Measurements from ENCODE around the gene GAS2.

GAS2 gene

GRCh38 chr11:22829231-22830081, 163.0 kb downstream of the GAS2 start, which contains the start of gene SVIP:
SVIP (minus strand) TSS chr11:22829801; CDS start chr11:22829748, 53 bp downstream.
- Histone ChIP-seq H3K36me3 (ENCODE audit: control insufficient read depth in 2 of 2, insufficient read depth in 1 of 2, low read length in 2 of 2) (peaks cover 0 to 15% of the 10 kb centered on the region in 2 experiments; a peak in 2 of 3 replicates), H3K4me1 (ENCODE audit: control insufficient read depth, insufficient read depth, low read length) (no peaks in the 10 kb centered on the region; the same call in 1 of the 2 replicates), H3K9me3 (ENCODE audit: control insufficient read depth, insufficient read depth, low read depth, low read length) (no peaks in the 10 kb centered on the region), H3K4me3 (ENCODE audit: low read depth, low read length) (peak within 1 kb of the TSS; percentile 67), H3K27ac (ENCODE audit: extremely low read depth, low read depth, low read length) (peak within 1 kb of the TSS; percentile 47; the same call in 1 of the 2 replicates)
- POLR2A ChIA-PET = interaction anchor here (0.5 to 1.6 kb wide), 10 partner anchors 9 to 421 kb away, joined by 3 to 5 read pairs (median 3); no protein-coding TSS in a partner anchor
- CTCF ChIA-PET = interaction anchor here (0.5 to 1.8 kb wide), 16 partner anchors 8 to 1114 kb away, joined by 3 to 7 read pairs (median 4); no protein-coding TSS in a partner anchor
- TF ChIP-seq, protein P1, sequence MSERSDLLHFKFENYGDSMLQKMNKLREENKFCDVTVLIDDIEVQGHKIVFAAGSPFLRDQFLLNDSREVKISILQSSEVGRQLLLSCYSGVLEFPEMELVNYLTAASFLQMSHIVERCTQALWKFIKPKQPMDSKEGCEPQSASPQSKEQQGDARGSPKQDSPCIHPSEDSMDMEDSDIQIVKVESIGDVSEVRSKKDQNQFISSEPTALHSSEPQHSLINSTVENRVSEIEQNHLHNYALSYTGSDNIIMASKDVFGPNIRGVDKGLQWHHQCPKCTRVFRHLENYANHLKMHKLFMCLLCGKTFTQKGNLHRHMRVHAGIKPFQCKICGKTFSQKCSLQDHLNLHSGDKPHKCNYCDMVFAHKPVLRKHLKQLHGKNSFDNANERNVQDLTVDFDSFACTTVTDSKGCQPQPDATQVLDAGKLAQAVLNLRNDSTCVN (tag by site-specific recombination; optimal IDR thresholded peaks at IDR 0.05) = peak; percentile 63
- peak; percentile 67 for TF ChIP-seq KLF8 (tag by site-specific recombination; IDR thresholded peaks at IDR 0.05)
- TF ChIP-seq, protein P2, sequence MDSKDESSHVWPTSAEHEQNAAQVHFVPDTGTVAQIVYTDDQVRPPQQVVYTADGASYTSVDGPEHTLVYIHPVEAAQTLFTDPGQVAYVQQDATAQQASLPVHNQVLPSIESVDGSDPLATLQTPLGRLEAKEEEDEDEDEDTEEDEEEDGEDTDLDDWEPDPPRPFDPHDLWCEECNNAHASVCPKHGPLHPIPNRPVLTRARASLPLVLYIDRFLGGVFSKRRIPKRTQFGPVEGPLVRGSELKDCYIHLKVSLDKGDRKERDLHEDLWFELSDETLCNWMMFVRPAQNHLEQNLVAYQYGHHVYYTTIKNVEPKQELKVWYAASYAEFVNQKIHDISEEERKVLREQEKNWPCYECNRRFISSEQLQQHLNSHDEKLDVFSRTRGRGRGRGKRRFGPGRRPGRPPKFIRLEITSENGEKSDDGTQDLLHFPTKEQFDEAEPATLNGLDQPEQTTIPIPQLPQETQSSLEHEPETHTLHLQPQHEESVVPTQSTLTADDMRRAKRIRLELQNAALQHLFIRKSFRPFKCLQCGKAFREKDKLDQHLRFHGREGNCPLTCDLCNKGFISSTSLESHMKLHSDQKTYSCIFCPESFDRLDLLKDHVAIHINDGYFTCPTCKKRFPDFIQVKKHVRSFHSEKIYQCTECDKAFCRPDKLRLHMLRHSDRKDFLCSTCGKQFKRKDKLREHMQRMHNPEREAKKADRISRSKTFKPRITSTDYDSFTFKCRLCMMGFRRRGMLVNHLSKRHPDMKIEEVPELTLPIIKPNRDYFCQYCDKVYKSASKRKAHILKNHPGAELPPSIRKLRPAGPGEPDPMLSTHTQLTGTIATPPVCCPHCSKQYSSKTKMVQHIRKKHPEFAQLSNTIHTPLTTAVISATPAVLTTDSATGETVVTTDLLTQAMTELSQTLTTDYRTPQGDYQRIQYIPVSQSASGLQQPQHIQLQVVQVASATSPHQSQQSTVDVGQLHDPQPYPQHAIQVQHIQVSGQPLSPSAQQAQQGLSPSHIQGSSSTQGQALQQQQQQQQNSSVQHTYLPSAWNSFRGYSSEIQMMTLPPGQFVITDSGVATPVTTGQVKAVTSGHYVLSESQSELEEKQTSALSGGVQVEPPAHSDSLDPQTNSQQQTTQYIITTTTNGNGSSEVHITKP (tag by site-specific recombination; IDR thresholded peaks at IDR 0.05) = peak; percentile 92
- TF ChIP-seq KLF10 (tag by site-specific recombination; IDR thresholded peaks at IDR 0.05) = peak; percentile 40
- TF ChIP-seq ZFP37 (tag by site-specific recombination; IDR thresholded peaks at IDR 0.05) = peak; percentile 74; the same call in 1 of the 2 replicates
- TF ChIP-seq ZBTB48 (tag by site-specific recombination; IDR thresholded peaks at IDR 0.05) = peak; percentile 88
- peak; percentile 55 for TF ChIP-seq SP2 (tag by site-specific recombination; IDR thresholded peaks at IDR 0.05)
- TF ChIP-seq, protein P3, sequence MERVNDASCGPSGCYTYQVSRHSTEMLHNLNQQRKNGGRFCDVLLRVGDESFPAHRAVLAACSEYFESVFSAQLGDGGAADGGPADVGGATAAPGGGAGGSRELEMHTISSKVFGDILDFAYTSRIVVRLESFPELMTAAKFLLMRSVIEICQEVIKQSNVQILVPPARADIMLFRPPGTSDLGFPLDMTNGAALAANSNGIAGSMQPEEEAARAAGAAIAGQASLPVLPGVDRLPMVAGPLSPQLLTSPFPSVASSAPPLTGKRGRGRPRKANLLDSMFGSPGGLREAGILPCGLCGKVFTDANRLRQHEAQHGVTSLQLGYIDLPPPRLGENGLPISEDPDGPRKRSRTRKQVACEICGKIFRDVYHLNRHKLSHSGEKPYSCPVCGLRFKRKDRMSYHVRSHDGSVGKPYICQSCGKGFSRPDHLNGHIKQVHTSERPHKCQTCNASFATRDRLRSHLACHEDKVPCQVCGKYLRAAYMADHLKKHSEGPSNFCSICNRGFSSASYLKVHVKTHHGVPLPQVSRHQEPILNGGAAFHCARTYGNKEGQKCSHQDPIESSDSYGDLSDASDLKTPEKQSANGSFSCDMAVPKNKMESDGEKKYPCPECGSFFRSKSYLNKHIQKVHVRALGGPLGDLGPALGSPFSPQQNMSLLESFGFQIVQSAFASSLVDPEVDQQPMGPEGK (tag by site-specific recombination; IDR thresholded peaks at IDR 0.05) = peak; percentile 54
- TF ChIP-seq, protein P4, sequence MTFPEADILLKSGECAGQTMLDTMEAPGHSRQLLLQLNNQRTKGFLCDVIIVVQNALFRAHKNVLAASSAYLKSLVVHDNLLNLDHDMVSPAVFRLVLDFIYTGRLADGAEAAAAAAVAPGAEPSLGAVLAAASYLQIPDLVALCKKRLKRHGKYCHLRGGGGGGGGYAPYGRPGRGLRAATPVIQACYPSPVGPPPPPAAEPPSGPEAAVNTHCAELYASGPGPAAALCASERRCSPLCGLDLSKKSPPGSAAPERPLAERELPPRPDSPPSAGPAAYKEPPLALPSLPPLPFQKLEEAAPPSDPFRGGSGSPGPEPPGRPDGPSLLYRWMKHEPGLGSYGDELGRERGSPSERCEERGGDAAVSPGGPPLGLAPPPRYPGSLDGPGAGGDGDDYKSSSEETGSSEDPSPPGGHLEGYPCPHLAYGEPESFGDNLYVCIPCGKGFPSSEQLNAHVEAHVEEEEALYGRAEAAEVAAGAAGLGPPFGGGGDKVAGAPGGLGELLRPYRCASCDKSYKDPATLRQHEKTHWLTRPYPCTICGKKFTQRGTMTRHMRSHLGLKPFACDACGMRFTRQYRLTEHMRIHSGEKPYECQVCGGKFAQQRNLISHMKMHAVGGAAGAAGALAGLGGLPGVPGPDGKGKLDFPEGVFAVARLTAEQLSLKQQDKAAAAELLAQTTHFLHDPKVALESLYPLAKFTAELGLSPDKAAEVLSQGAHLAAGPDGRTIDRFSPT (tag by site-specific recombination; IDR thresholded peaks at IDR 0.05) = peak; percentile 86
- peak; percentile 72 for TF ChIP-seq ZNF335 (tag by site-specific recombination; conservative IDR thresholded peaks at IDR 0.05)
- peak; percentile 77 for TF ChIP-seq GLIS2 (tag by site-specific recombination; IDR thresholded peaks at IDR 0.05)
- TF ChIP-seq CTCF (tag by site-specific recombination; IDR thresholded peaks at IDR 0.05) = peak; percentile 59; the same call in 1 of the 2 replicates
- TF ChIP-seq ZBTB20 (tag by site-specific recombination; IDR thresholded peaks at IDR 0.05) = peak; percentile 60; the same call in 1 of the 2 replicates
- peak; percentile 64; the same call in 1 of the 2 replicates for TF ChIP-seq ZNF692 (tag by site-specific recombination; IDR thresholded peaks at IDR 0.05)
- peak; percentile 67 for TF ChIP-seq ZFHX2 (tag by site-specific recombination; conservative IDR thresholded peaks at IDR 0.05)
- no peak for TF ChIP-seq BCL11A (tag by site-specific recombination; IDR thresholded peaks at IDR 0.05; ENCODE audit: low read depth)
- peak; percentile 5; the same call in 1 of the 2 replicates for TF ChIP-seq ZNF654 (tag by site-specific recombination; IDR thresholded peaks at IDR 0.05; ENCODE audit: low read depth)
- peak; percentile 25; the same call in 1 of the 2 replicates for TF ChIP-seq ZBTB8A (tag by site-specific recombination; IDR thresholded peaks at IDR 0.05)
- peak; percentile 69 for TF ChIP-seq SP3 (tag by site-specific recombination; IDR thresholded peaks at IDR 0.05)
- TF ChIP-seq, protein P5, sequence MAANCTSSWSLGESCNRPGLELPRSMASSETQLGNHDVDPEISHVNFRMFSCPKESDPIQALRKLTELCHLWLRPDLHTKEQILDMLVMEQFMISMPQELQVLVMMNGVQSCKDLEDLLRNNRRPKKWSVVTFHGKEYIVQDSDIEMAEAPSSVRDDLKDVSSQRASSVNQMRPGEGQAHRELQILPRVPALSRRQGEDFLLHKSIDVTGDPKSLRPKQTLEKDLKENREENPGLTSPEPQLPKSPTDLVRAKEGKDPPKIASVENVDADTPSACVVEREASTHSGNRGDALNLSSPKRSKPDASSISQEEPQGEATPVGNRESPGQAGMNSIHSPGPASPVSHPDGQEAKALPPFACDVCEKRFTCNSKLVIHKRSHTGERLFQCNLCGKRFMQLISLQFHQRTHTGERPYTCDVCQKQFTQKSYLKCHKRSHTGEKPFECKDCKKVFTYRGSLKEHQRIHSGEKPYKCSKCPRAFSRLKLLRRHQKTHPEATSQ (tag by site-specific recombination; IDR thresholded peaks at IDR 0.05) = no peak
